Endodermal cell (in vitro differentiated cells): ENCODE measurements around the gene SHANK1. TPM values are rescaled to one million over a fixed set of nuclear protein-coding genes. Genes with fewer than 3 reads are reported as not detected.

ENCODE experiments used
- DNase-seq: peaks from one replicate; pipeline ENCODE4 v3.0.0-alpha.2; 2017
- H3K27ac ChIP-seq: 2 replicates; pipeline ENCODE4 v1.5.1; 2013; ENCODE audit warnings: mild to moderate bottlenecking, low read depth, low read length, moderate library complexity
- H3K27me3 ChIP-seq: 2 replicates; pipeline ENCODE4 v1.6.1; 2013; ENCODE audit warnings: mild to moderate bottlenecking, low read length, moderate library complexity; ENCODE audit not compliant: insufficient read depth, control insufficient read depth, poor library complexity, severe bottlenecking
- H3K36me3 ChIP-seq: 2 replicates; pipeline ENCODE4 v1.7.0; 2013; ENCODE audit warnings: mild to moderate bottlenecking, low read length, moderate library complexity; ENCODE audit not compliant: control insufficient read depth, insufficient read depth
- H3K4me1 ChIP-seq: one replicate; pipeline ENCODE4 v1.7.0; 2013; ENCODE audit warnings: low read length; ENCODE audit not compliant: control insufficient read depth, insufficient read depth
- H3K4me3 ChIP-seq: 2 replicates; pipeline ENCODE4 v1.5.1; 2013; ENCODE audit warnings: mild to moderate bottlenecking, low read length, moderate library complexity
- H3K9ac ChIP-seq: 2 replicates; pipeline ENCODE4 v1.6.1; 2013; ENCODE audit warnings: mild to moderate bottlenecking, low read length, moderate library complexity; ENCODE audit not compliant: poor library complexity, severe bottlenecking; ENCODE audit errors: extremely low read depth
- H3K9me3 ChIP-seq: 2 replicates; pipeline ENCODE4 v1.6.1; 2013; ENCODE audit warnings: mild to moderate bottlenecking, low read length, moderate library complexity; ENCODE audit not compliant: control insufficient read depth
- H3K27ac Mint-ChIP-seq: 2 replicates; pipeline ENCODE4 v1.8.0; 2020; ENCODE audit warnings: mixed read lengths
- H3K27me3 Mint-ChIP-seq: 2 replicates; pipeline ENCODE4 v1.8.0; 2021; ENCODE audit warnings: mild to moderate bottlenecking, mixed read lengths; ENCODE audit not compliant: insufficient read depth
- H3K36me3 Mint-ChIP-seq: 2 replicates; pipeline ENCODE4 v1.8.0; 2020; ENCODE audit warnings: low read depth, mixed read lengths
- H3K4me1 Mint-ChIP-seq: 2 replicates; pipeline ENCODE4 v1.8.0; 2020; ENCODE audit warnings: mixed read lengths
- H3K4me3 Mint-ChIP-seq: 2 replicates; pipeline ENCODE4 v1.8.0; 2020; ENCODE audit warnings: mild to moderate bottlenecking, moderate library complexity, mixed read lengths
- H3K9me3 Mint-ChIP-seq: 2 replicates; pipeline ENCODE4 v1.8.0; 2020; ENCODE audit warnings: mild to moderate bottlenecking, mixed read lengths
- WGBS, 2 experiments: methylation state at CpG; one replicate each; pipeline versions ENCODE4 v1.1.5 to v1.1.7; 2013; ENCODE audit warnings: missing lambda C conversion rate in 2 of 2, mixed read lengths in 1 of 2; ENCODE audit not compliant: insufficient coverage in 1 of 2, insufficient read length in 1 of 2; 5-methylcytosine and 5-hydroxymethylcytosine counted together
- total RNA-seq, 2 donors: library from RNA; stranded (reverse); fragmentation: NEBNext Ultra II Directional in 1 of 2; extraction: Animal tissue kit (Norgen Biotek cat#: 25700) in 1 of 2; gene quantifications; 2 replicates in 1 of 2; 3 replicates in 1 of 2; pipeline ENCODE4 v1.2.1, GENCODE V29; 2021
- TF ChIP-seq, protein P1 (sequence below): fragments of 200-600 bp; sonication (generic); conservative IDR thresholded peaks from 2 replicates; pipeline ENCODE4 v1.5.0; 2021; ENCODE audit warnings: antibody characterized with exemption, mild to moderate bottlenecking

The SHANK1 gene
- total RNA-seq, 2 donors from 2014 or later, result 1.6 to 1.9 TPM

DNA sequence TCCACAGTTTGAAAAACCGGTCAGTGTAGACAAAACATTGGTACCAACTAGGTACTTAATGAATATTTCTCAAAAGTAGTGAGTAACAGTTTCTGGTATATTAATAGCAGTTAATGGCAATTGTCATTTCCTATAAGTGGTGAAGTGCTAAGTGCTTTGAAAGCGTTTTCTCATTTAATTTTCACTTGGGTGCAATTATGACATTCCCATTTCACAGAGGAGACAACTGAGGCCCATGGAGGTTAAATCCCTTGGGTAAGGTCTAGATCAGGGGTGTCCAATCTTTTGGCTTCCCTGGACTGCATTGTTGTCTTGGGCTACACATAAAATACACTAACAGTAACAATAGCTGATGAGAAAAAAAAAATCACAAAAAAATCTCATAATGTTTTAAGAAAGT is 79.2 kb downstream of the SHANK1 start:
- TF ChIP-seq, protein P1, sequence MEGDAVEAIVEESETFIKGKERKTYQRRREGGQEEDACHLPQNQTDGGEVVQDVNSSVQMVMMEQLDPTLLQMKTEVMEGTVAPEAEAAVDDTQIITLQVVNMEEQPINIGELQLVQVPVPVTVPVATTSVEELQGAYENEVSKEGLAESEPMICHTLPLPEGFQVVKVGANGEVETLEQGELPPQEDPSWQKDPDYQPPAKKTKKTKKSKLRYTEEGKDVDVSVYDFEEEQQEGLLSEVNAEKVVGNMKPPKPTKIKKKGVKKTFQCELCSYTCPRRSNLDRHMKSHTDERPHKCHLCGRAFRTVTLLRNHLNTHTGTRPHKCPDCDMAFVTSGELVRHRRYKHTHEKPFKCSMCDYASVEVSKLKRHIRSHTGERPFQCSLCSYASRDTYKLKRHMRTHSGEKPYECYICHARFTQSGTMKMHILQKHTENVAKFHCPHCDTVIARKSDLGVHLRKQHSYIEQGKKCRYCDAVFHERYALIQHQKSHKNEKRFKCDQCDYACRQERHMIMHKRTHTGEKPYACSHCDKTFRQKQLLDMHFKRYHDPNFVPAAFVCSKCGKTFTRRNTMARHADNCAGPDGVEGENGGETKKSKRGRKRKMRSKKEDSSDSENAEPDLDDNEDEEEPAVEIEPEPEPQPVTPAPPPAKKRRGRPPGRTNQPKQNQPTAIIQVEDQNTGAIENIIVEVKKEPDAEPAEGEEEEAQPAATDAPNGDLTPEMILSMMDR, result no peak
- H3K9me3 Mint-ChIP-seq, result peaks cover 8% of the 10 kb centered on the region
- H3K9ac ChIP-seq, result peak overlapping the region; percentile 30
- H3K36me3 Mint-ChIP-seq, result no peaks in the 10 kb centered on the region
- peaks cover 39% of the 10 kb centered on the region for H3K27me3 ChIP-seq
- H3K9me3 ChIP-seq, result peaks cover 29% of the 10 kb centered on the region
- no peak for DNase-seq
- no peaks in the 10 kb centered on the region for H3K4me1 ChIP-seq
- peak overlapping the region; percentile 69 for H3K4me3 ChIP-seq
- 74 to 80% methylated on average over 1 to 2 of the region's 2 CpGs for WGBS, 2 experiments
- no peak overlapping the region for H3K27ac Mint-ChIP-seq
- peaks cover 5% of the 10 kb centered on the region for H3K4me1 Mint-ChIP-seq
- no peaks in the 10 kb centered on the region for H3K36me3 ChIP-seq
- H3K27me3 Mint-ChIP-seq, result peaks cover 37% of the 10 kb centered on the region
- H3K4me3 Mint-ChIP-seq, result peak overlapping the region; percentile 67
- no peak overlapping the region for H3K27ac ChIP-seq

- Mint-ChIP-seq H3K27ac (no peak within 1 kb of the TSS), H3K9me3 (peaks cover 17% of the 10 kb centered on the region), H3K4me3 (peak within 1 kb of the TSS; percentile 67), H3K36me3 (no peaks in the 10 kb centered on the region), H3K27me3 (peaks cover 39% of the 10 kb centered on the region), H3K4me1 (peaks cover 5% of the 10 kb centered on the region)
- H3K9me3 ChIP-seq, result peaks cover 27% of the 10 kb centered on the region
- H3K36me3 ChIP-seq, result no peaks in the 10 kb centered on the region
- WGBS, 2 experiments, result 50 to 55% methylated on average over 24 to 71 of the region's 76 CpGs
- peak within 1 kb of the TSS; percentile 30 for H3K9ac ChIP-seq
- TF ChIP-seq, protein P1, result no peak
- H3K27ac ChIP-seq, result no peak within 1 kb of the TSS
- no peaks in the 10 kb centered on the region for H3K4me1 ChIP-seq
- peaks cover 33% of the 10 kb centered on the region for H3K27me3 ChIP-seq
- DNase-seq, result peak; percentile 88
- peak within 1 kb of the TSS; percentile 74 for H3K4me3 ChIP-seq
Measured at GRCh38 chr19:50639121-50640112, 80.2 kb downstream of the SHANK1 start, which contains the start of gene SYT3. Gene SYT3 (minus strand): TSS chr19:50639881. CDS start chr19:50637411, 2,470 bp downstream.

GRCh38 chr19:50638600-50638999 is 81.0 kb downstream of the SHANK1 start:
- Mint-ChIP-seq H3K36me3 (no peaks in the 10 kb centered on the region), H3K27ac (no peak overlapping the region), H3K4me1 (peaks cover 5% of the 10 kb centered on the region), H3K27me3 (peaks cover 41% of the 10 kb centered on the region), H3K4me3 (peak overlapping the region; percentile 67), H3K9me3 (peaks cover 24% of the 10 kb centered on the region)
- H3K36me3 ChIP-seq, result no peaks in the 10 kb centered on the region
- no peak for DNase-seq
- peaks cover 27% of the 10 kb centered on the region for H3K27me3 ChIP-seq
- H3K27ac ChIP-seq, result no peak overlapping the region
- H3K9ac ChIP-seq, result no peak overlapping the region
- TF ChIP-seq, protein P1, result no peak
- H3K4me3 ChIP-seq, result no peak overlapping the region
- WGBS, 2 experiments, result 73% methylated on average over 9 to 10 of the region's 10 CpGs
- H3K9me3 ChIP-seq, result peaks cover 30% of the 10 kb centered on the region
- H3K4me1 ChIP-seq, result no peaks in the 10 kb centered on the region
